Upper lobe of left lung (tissue), 4 donors: Measurements from ENCODE around the gene RTL10.

Experiments used
- POLR2AphosphoS5 ChIP-seq, 2 donors: sonication (generic); formaldehyde crosslinking; IDR thresholded peaks; one replicate each; pipeline ENCODE4 v1.5.1; 2017; ENCODE audit warnings: antibody characterized with exemption in 2 of 2
- TF ChIP-seq, protein P1 (sequence below), 6 experiments: fragments of 450-650 bp in 4 of 6; fragments of 200-600 bp in 2 of 6; sonication (generic) in 2 of 6; IDR thresholded peaks; one replicate each; pipeline ENCODE4 v1.5.1; 2016 to 2019; ENCODE audit warnings: antibody characterized with exemption in 6 of 6

DNA sequence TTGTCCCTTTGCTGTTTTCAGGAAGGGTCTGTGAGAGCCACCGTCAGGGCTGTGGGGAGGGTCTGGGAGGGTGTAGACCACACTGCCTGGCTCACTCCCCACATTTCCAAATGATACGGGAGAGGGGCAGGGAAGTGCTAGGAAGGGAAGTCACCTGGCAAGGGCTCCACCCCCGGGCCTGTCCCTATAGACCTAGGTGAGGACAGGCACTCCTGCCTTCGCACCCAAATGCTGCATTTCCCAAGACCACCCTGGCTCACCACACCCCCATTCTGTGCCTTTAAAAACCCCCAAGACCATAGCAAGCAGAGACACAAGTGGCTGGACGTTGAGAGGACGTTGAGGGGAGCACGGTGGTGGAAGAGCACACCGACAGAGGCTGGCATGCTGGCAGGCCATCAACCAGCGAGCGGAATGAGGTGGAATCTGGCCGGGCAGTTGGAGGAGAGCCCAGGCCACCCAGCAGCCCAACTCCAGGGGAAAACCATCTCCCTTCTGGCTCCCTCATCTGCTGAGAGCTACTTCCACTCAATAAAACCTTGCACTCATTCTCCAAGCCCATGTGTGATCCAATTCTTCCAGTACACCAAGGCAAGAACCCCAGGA, 45.7 kb downstream of the RTL10 start:
- TF ChIP-seq, protein P1, sequence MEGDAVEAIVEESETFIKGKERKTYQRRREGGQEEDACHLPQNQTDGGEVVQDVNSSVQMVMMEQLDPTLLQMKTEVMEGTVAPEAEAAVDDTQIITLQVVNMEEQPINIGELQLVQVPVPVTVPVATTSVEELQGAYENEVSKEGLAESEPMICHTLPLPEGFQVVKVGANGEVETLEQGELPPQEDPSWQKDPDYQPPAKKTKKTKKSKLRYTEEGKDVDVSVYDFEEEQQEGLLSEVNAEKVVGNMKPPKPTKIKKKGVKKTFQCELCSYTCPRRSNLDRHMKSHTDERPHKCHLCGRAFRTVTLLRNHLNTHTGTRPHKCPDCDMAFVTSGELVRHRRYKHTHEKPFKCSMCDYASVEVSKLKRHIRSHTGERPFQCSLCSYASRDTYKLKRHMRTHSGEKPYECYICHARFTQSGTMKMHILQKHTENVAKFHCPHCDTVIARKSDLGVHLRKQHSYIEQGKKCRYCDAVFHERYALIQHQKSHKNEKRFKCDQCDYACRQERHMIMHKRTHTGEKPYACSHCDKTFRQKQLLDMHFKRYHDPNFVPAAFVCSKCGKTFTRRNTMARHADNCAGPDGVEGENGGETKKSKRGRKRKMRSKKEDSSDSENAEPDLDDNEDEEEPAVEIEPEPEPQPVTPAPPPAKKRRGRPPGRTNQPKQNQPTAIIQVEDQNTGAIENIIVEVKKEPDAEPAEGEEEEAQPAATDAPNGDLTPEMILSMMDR (IDR thresholded peaks at IDR 0.05): no peak
- no peak for TF ChIP-seq POLR2AphosphoS5 (IDR thresholded peaks at IDR 0.05)
